ENCODE measurements around the gene EPB41L1. TPM values are rescaled to one million over a fixed set of nuclear protein-coding genes. Genes with fewer than 3 reads are reported as not detected.

Gene EPB41L1
- total RNA-seq, 1 experiment from 2014 or later: 7.1 TPM

DNA sequence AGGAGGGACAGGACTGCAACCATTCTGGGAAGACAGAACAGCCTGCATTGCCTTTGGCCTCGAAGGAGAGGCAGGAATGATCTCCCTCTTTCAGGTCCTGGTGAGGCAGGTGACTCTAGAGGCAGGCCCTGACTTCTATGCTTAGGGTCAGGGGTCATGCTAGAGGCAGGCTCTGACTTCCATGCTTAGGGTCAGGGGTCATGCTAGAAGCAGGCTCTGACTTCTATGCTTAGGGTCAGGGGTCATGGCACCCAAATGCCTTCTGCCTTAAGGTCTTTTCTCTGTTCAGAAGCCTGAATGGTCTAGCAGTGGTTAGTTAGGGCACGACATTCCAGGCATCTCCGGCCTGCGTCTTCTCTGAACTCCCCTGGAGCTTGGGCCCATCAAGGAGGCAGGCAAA, 46.7 kb downstream of the EPB41L1 start:
- no TSS peak for BruUV-seq (replicated peaks)
- no peak overlapping the region for H3K4me3 ChIP-seq (ENCODE audit: low read depth, low read length, poor library complexity, severe bottlenecking)
- H3K9me3 ChIP-seq (ENCODE audit: low read depth, low read length, poor library complexity, severe bottlenecking): no peaks in the 10 kb centered on the region
- H3K27ac ChIP-seq (ENCODE audit: low read depth, low read length, poor library complexity, severe bottlenecking): no peak overlapping the region
- intact Hi-C loops (cut with micrococcal nuclease; ENCODE audit: unreplicated experiment): no loop called here
- H3K36me3 ChIP-seq (ENCODE audit: insufficient read depth, low read length, poor library complexity, severe bottlenecking): no peaks in the 10 kb centered on the region
- no peak for TF ChIP-seq EZH2 (IDR thresholded peaks at IDR 0.05; ENCODE audit: borderline replicate concordance, low read depth, low read length, poor library complexity, severe bottlenecking)
- TF ChIP-seq, protein P1, sequence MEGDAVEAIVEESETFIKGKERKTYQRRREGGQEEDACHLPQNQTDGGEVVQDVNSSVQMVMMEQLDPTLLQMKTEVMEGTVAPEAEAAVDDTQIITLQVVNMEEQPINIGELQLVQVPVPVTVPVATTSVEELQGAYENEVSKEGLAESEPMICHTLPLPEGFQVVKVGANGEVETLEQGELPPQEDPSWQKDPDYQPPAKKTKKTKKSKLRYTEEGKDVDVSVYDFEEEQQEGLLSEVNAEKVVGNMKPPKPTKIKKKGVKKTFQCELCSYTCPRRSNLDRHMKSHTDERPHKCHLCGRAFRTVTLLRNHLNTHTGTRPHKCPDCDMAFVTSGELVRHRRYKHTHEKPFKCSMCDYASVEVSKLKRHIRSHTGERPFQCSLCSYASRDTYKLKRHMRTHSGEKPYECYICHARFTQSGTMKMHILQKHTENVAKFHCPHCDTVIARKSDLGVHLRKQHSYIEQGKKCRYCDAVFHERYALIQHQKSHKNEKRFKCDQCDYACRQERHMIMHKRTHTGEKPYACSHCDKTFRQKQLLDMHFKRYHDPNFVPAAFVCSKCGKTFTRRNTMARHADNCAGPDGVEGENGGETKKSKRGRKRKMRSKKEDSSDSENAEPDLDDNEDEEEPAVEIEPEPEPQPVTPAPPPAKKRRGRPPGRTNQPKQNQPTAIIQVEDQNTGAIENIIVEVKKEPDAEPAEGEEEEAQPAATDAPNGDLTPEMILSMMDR (conservative IDR thresholded peaks at IDR 0.05; ENCODE audit: low read depth, low read length): no peak
- no peaks in the 10 kb centered on the region for H3K4me1 ChIP-seq (ENCODE audit: insufficient read depth, low read length, poor library complexity, severe bottlenecking)
- ChIA-PET CTCF (no interaction called here), POLR2A (ENCODE audit: low non-redundant PET) (no interaction called here)
- DNase-seq (ENCODE audit: low spot score): no peak
- no peaks in the 10 kb centered on the region for H3K27me3 ChIP-seq (replicated peaks; ENCODE audit: insufficient read depth, low read depth, low read length, poor library complexity)

GRCh38 chr20:36202891-36203338, 48.4 kb downstream of the EPB41L1 start:
- H3K36me3 ChIP-seq (ENCODE audit: insufficient read depth, low read length, poor library complexity, severe bottlenecking): no peaks in the 10 kb centered on the region
- peak; percentile 70 for DNase-seq (ENCODE audit: low spot score)
- no peaks in the 10 kb centered on the region for H3K9me3 ChIP-seq (ENCODE audit: low read depth, low read length, poor library complexity, severe bottlenecking)
- ChIA-PET CTCF (interaction anchor here (0.5 to 1.1 kb wide), 15 partner anchors 8 to 587 kb away, joined by 3 to 11 read pairs (median 5); partner anchors contain the start of gene SPAG4), POLR2A (ENCODE audit: low non-redundant PET) (no interaction called here)
- no peaks in the 10 kb centered on the region for H3K27me3 ChIP-seq (replicated peaks; ENCODE audit: insufficient read depth, low read depth, low read length, poor library complexity)
- no peak for TF ChIP-seq EZH2 (IDR thresholded peaks at IDR 0.05; ENCODE audit: borderline replicate concordance, low read depth, low read length, poor library complexity, severe bottlenecking)
- TF ChIP-seq, protein P1 (conservative IDR thresholded peaks at IDR 0.05; ENCODE audit: low read depth, low read length): peak; percentile 99
- intact Hi-C loops (cut with micrococcal nuclease; ENCODE audit: unreplicated experiment): no loop called here
- BruUV-seq (replicated peaks): no TSS peak
- H3K4me1 ChIP-seq (ENCODE audit: insufficient read depth, low read length, poor library complexity, severe bottlenecking): no peaks in the 10 kb centered on the region
- H3K4me3 ChIP-seq (ENCODE audit: low read depth, low read length, poor library complexity, severe bottlenecking): no peak overlapping the region
- no peak overlapping the region for H3K27ac ChIP-seq (ENCODE audit: low read depth, low read length, poor library complexity, severe bottlenecking)

GRCh38 chr20:36203861-36204260, 49.3 kb downstream of the EPB41L1 start:
- POLR2A ChIA-PET (ENCODE audit: low non-redundant PET): no interaction called here
- intact Hi-C loops (cut with micrococcal nuclease; ENCODE audit: unreplicated experiment): no loop called here

More at GRCh38 chr20:36203861-36204260, 49.3 kb downstream of the EPB41L1 start:
- H3K27me3 ChIP-seq (replicated peaks; ENCODE audit: insufficient read depth, low read depth, low read length, poor library complexity): no peaks in the 10 kb centered on the region
- H3K4me1 ChIP-seq (ENCODE audit: insufficient read depth, low read length, poor library complexity, severe bottlenecking): no peaks in the 10 kb centered on the region
- H3K36me3 ChIP-seq (ENCODE audit: insufficient read depth, low read length, poor library complexity, severe bottlenecking): no peaks in the 10 kb centered on the region
- no TSS peak for BruUV-seq (replicated peaks)
- no peak for TF ChIP-seq EZH2 (IDR thresholded peaks at IDR 0.05; ENCODE audit: borderline replicate concordance, low read depth, low read length, poor library complexity, severe bottlenecking)
- TF ChIP-seq, protein P1 (conservative IDR thresholded peaks at IDR 0.05; ENCODE audit: low read depth, low read length): no peak
- no peak for DNase-seq (ENCODE audit: low spot score)
- H3K27ac ChIP-seq (ENCODE audit: low read depth, low read length, poor library complexity, severe bottlenecking): no peak overlapping the region
- H3K4me3 ChIP-seq (ENCODE audit: low read depth, low read length, poor library complexity, severe bottlenecking): no peak overlapping the region
- no peaks in the 10 kb centered on the region for H3K9me3 ChIP-seq (ENCODE audit: low read depth, low read length, poor library complexity, severe bottlenecking)
- CTCF ChIA-PET: interaction anchor here (0.7 kb wide), 1 partner anchor 26 kb away, joined by 9 read pairs; no protein-coding TSS in a partner anchor
